Measurements from ENCODE around the gene SHISAL1.

SHISAL1 gene

GRCh38 chr22:44330188-44330743 is 17.5 kb upstream of the SHISAL1 start:
- Histone ChIP-seq H3F3A (ENCODE audit: insufficient read depth, low read length) (no peaks in the 10 kb centered on the region), H3K27ac (ENCODE audit: low read depth, low read length, poor library complexity, severe bottlenecking) (no peak overlapping the region), H3K4me3 (ENCODE audit: low read depth, low read length, poor library complexity, severe bottlenecking) (no peak overlapping the region), H3K9me3 (ENCODE audit: low read length) (no peaks in the 10 kb centered on the region), H3K9me2 (ENCODE audit: low read depth, low read length) (no peaks in the 10 kb centered on the region), H3K79me2 (ENCODE audit: insufficient read depth, low read length) (no peaks in the 10 kb centered on the region), H2AFZ (ENCODE audit: low read length) (no peak overlapping the region), H4K20me1 (ENCODE audit: insufficient read depth, low read length) (no peaks in the 10 kb centered on the region), H3K9ac (ENCODE audit: low read length) (no peak overlapping the region), H3K27me3 (ENCODE audit: insufficient read depth, low read length) (no peaks in the 10 kb centered on the region), H3K36me3 (ENCODE audit: insufficient read depth, low read length) (no peaks in the 10 kb centered on the region), H3K4me1 (ENCODE audit: insufficient read depth, low read length, severe bottlenecking) (no peaks in the 10 kb centered on the region), H3K4me2 (ENCODE audit: low read length) (no peak overlapping the region)
- TF ChIP-seq CTCF (IDR thresholded peaks at IDR 0.05; ENCODE audit: low read length) (no peak), EZH2 (IDR thresholded peaks at IDR 0.05; ENCODE audit: borderline replicate concordance, low read length) (no peak)

- Histone ChIP-seq H3K36me3 (ENCODE audit: insufficient read depth, low read length) (no peaks in the 10 kb centered on the region), H2AFZ (ENCODE audit: low read length) (no peak overlapping the region), H3K4me2 (ENCODE audit: low read length) (no peak overlapping the region), H3K27ac (ENCODE audit: low read depth, low read length, poor library complexity, severe bottlenecking) (no peak overlapping the region), H3K4me3 (ENCODE audit: low read depth, low read length, poor library complexity, severe bottlenecking) (no peak overlapping the region), H3K79me2 (ENCODE audit: insufficient read depth, low read length) (no peaks in the 10 kb centered on the region), H3K9me2 (ENCODE audit: low read depth, low read length) (no peaks in the 10 kb centered on the region), H3F3A (ENCODE audit: insufficient read depth, low read length) (no peaks in the 10 kb centered on the region), H3K4me1 (ENCODE audit: insufficient read depth, low read length, severe bottlenecking) (no peaks in the 10 kb centered on the region), H3K9me3 (ENCODE audit: low read length) (no peaks in the 10 kb centered on the region), H3K9ac (ENCODE audit: low read length) (no peak overlapping the region), H4K20me1 (ENCODE audit: insufficient read depth, low read length) (no peaks in the 10 kb centered on the region), H3K27me3 (ENCODE audit: insufficient read depth, low read length) (no peaks in the 10 kb centered on the region)
- TF ChIP-seq CTCF (IDR thresholded peaks at IDR 0.05; ENCODE audit: low read length) = no peak
- no peak for TF ChIP-seq EZH2 (IDR thresholded peaks at IDR 0.05; ENCODE audit: borderline replicate concordance, low read length)
These were observed 16.5 kb upstream of the SHISAL1 start for GRCh38 chr22:44329179-44329796.

- H3K4me3 ChIP-seq (ENCODE audit: low read depth, low read length, poor library complexity, severe bottlenecking) = no peak overlapping the region
- H3K36me3 ChIP-seq (ENCODE audit: insufficient read depth, low read length) = no peaks in the 10 kb centered on the region
- no peaks in the 10 kb centered on the region for H4K20me1 ChIP-seq (ENCODE audit: insufficient read depth, low read length)
- H3K9me2 ChIP-seq (ENCODE audit: low read depth, low read length) = no peaks in the 10 kb centered on the region
- no peak for TF ChIP-seq EZH2 (IDR thresholded peaks at IDR 0.05; ENCODE audit: borderline replicate concordance, low read length)
- no peak for TF ChIP-seq CTCF (IDR thresholded peaks at IDR 0.05; ENCODE audit: low read length)
- no peaks in the 10 kb centered on the region for H3K4me1 ChIP-seq (ENCODE audit: insufficient read depth, low read length, severe bottlenecking)
- no peak overlapping the region for H3K9ac ChIP-seq (ENCODE audit: low read length)
- H3K79me2 ChIP-seq (ENCODE audit: insufficient read depth, low read length) = no peaks in the 10 kb centered on the region
- no peak overlapping the region for H3K27ac ChIP-seq (ENCODE audit: low read depth, low read length, poor library complexity, severe bottlenecking)
- H3F3A ChIP-seq (ENCODE audit: insufficient read depth, low read length) = no peaks in the 10 kb centered on the region
- H3K4me2 ChIP-seq (ENCODE audit: low read length) = no peak overlapping the region
- no peaks in the 10 kb centered on the region for H3K9me3 ChIP-seq (ENCODE audit: low read length)
- no peaks in the 10 kb centered on the region for H3K27me3 ChIP-seq (ENCODE audit: insufficient read depth, low read length)
- H2AFZ ChIP-seq (ENCODE audit: low read length) = no peak overlapping the region
These were observed 16.0 kb upstream of the SHISAL1 start for GRCh38 chr22:44328762-44329161.
